OCI-M1 (cell line): ENCODE results near the gene SPANXN2.
A peak's percentile ranks its signal among the peaks of the same experiment; 100 is the strongest.
"Not testable (repeated sequence)": the region's sequence is repeated elsewhere in the genome, so short reads cannot be mapped to it uniquely, and the experiment has no call there.

Experiments
- DNase-seq: peaks from one replicate; lab custom pipeline; 2025; lab: John Stamatoyannopoulos, UW

SPANXN2 gene

GRCh38 chrX:143720652-143721051, at the start of gene SPANXN2:
Gene SPANXN2, minus strand, starts transcription at chrX:143720752. Its CDS starts 84 bp downstream, at chrX:143720668.
- not testable (repeated sequence) for DNase-seq

DNA sequence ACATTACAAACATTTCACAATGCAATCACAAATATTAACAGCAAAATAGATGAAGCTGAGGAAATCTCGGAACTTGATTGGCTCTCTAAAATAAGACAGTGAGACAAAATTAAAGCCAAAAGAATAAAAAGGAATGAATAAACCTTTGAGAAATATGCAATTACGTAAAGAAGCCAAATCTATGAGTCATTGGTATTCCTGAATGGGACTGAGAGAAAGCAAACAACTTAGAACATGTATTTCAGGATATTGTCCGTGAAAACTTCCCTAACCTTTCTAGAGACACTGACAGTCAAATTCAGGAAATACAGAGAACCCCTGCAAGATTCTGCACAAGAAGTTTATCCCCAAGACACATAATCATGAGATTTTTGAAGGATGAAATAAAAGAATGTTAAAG, 48.4 kb upstream of the SPANXN2 start:
- no peak for DNase-seq

DNA sequence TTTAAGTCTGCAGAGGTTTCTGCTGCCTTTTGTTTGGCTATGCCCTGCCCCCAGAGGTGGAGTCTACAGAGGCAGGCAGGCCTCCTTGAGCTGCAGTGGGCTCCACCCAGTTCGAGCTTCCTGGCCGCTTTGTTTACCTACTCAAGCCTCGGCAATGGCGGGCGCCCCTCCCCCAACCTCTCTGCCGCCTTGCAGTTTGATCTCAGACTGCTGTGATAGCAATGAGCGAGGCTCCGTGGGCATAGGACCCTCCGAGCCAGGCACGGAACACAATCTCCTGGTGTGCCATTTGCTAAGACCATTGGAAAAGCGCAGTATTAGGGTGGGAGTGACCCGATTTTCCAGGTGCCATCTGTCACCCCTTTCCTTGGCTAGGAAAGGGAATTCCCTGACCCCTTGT, 47.2 kb upstream of the SPANXN2 start:
- DNase-seq = not testable (repeated sequence)

DNA sequence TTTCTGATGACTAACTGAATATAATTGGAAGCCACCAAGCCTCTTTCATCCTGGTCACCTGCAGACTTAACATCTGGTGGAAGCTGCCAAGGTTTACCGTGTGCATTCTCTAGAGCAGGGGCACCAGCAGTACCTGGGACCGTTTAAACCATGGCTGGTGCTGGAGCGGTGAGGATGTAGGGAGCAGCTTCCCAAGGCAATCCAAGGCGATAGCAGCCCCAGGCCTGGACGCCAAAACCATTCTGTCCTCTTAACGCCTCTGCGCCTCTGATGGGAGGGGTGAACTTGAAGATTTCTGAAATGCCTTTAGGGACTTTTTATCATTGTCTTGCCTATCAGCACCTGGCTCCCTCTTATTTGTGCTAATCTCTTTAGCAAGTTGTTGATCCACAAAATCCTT, 37.3 kb upstream of the SPANXN2 start:
- DNase-seq = no peak

DNA sequence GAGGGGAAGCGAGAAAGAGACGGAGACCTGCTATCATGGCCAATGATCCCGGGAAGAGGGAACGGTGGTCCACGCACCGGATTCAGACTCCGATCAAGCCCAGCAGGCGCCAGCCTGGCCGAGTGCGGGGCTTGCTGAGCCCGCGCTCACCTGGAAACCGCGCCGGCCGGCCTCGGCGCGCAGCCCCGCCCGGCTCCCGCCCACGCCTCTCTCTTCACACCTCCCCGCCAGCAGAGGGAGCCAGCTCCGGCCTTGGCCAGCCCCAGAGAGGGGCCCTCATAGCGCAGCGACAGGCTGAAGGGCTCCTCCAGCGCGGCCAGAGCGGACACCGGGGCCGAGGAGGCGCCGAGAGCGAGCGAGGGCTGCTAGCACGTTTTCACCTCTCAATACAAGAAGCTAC, 36.8 kb upstream of the SPANXN2 start:
- DNase-seq = no peak

DNA sequence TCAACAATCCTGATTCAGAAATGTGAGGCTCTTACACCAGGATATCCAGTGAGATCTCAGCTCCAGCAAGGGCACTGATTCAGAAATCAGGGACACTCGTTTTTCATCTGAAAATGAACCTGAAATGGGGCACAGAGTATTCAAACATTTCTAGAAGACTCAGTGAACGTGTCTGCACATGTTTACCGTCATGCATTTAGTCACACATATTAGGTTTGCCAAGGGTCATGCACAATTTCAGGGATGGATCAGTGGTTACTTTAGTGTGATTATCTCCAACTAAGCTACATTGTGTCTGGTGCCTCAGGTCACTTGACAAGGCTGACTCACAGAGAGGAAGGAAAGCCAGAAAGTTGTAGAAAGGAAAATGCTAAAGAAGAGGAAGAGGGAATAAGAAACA, 33.6 kb upstream of the SPANXN2 start:
- no peak for DNase-seq

DNA sequence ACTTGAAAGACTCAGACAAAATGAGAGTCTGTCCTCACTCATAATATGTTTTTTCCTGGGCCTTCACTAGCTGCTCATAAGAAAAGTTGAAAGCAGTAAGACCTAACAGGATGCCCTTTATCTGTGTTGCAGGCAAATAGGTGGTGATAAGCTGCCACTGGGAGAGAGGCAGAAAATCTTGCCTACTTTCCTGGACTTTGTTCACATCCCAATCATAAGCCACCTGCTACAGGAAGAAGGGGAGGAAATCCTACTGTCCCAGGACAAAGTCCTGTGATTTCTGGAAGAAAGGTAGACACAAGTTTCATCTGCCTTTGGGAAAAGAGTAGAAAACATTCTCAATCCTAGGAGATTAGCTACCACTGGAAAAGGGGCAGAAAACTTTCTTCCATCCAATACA, 13.3 kb upstream of the SPANXN2 start:
- no peak for DNase-seq

DNA sequence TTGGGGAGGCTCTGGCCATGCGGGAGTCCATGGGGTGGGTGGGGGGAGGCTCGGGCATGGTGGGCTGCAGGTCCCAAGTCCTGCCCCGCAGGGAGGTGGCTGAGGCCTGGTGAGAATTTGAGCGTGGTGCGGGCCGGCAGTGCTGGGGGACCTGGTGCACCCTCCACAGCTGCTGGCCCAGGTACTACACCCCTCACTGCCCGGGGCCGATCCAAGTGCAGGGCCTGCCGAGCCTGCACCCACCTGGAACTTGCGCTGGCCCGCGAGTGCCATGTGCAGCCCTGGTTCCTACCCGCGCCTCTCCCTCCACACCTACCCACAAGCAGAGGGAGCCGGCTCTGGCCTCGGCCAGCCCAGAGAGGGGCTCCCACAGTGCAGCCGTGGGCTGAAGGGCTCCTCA, 5.7 kb upstream of the SPANXN2 start:
- no peak for DNase-seq

DNA sequence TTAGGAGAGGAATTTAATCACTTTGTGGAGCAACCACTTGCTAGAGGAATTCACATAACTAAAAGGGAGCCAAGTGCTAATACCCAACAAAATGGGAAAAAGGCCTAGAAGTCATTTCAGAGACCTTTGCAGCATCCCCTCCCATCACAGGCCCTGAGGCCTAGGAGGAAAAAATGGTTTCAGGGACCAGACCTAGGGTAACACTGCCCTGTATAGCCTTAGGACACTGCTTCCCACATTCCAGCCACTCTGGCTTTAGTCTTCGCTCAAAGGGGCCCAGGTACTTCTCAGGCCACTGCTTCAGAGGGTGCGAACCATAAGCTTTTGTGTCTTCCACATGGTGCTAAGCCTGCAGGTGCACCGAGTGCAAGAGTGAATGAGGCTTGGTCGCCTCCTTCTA, 19.1 kb downstream of the SPANXN2 start:
- no peak for DNase-seq

DNA sequence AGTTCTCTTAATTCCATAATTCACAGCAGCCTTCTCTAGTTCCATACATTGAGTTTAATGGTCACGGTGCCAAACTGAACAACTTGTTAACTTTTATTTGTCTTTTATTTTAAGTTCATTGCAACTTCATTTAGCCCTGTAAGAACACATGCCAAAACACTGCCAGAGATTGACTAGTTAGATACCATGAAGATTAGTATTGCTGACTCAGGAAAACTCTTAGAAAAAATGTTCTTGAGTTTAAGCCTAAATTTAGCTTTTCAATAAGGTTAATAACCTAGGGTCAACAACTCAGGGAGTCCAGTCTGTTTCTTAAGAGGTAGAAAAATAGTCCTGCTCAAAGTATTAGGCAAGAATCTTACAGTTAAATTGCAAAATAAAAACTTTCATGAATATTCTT, 25.7 kb downstream of the SPANXN2 start:
- DNase-seq = no peak

- peak; percentile 4 for DNase-seq
Observed at GRCh38 chrX:143683486-143683885, 37.1 kb downstream of the SPANXN2 start.

DNA sequence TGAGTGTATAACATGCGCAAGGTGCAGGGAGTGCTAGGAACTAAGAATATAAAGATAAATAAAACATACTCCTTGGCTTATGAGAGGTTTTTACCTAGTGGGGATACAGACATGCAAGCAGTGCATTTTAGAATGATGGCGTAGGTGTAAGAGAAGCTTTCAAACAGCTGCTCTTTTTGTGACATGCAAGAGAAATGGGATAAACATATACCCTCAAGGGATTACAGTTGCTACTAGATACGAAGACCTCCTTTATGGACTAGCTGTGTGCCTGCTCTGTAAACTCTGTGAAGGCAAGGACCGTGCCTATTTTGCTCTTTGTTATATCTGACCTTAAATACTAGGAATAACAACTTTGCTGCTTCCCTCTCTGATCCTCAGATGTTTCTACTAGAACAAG, 45.6 kb downstream of the SPANXN2 start:
- DNase-seq = no peak

GRCh38 chrX:143669395-143669794, 51.2 kb downstream of the SPANXN2 start:
- DNase-seq = peak; percentile 37

DNA sequence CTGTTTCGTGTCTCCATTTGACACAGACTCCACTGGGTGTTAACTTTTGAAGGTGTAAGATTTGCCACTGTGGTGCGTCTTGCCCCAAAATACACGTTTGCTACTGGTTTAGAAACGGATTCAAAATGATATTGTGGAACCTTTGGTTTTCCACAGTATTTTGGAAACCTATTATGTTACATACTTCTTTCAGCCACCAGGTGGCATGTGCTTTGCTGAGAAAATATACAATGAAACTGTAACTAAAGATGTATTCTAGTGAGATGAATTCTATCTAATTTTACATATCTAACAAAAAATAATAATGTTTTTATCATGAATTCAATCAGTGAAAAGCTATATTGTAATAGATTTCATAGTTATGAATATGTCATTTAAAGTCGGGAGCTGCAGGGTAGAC, 56.2 kb downstream of the SPANXN2 start:
- peak; percentile 51 for DNase-seq

- no peak for DNase-seq
Observed at GRCh38 chrX:143663755-143664154, 56.8 kb downstream of the SPANXN2 start.
